NCI-H446 (cell line): ENCODE data around the gene ANKRD33B.

ENCODE experiments used
- DNase-seq, 2 experiments: peaks; one replicate each; lab custom pipeline; 2025; lab: John Stamatoyannopoulos, UW

ANKRD33B gene

DNA sequence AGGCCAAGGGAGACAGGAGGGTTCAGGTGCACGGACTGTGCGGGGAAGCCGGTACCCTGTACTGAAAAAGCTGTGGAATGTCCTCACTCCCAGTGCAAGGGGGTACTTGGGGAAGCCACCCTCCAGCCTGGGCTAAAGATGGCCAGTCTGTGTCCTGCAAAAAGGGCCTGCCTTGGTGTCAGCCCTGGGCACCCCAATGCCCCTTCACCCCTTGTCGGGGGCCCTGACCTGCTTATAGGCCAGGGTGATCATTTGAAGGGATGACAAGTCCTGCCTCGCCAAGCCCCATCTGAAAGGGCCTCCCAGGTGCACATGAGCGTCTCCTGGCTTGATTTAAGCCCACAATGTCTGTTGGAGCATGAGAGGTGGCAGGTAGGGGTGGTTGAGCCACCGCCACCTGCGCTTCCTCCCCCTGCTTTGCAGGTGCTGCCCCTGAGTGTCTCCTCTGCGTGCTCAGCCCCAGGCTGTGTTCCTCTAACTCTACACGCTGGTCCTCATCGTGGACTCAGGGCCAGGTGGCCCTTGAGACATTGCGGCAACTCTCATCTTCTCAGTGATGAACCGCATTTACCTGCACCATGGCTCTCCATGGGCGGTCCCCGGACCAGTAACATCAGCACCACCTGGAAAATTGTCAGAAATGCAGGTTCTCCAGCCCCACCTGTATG is 97.0 kb downstream of the ANKRD33B start:
- DNase-seq: no peak

DNA sequence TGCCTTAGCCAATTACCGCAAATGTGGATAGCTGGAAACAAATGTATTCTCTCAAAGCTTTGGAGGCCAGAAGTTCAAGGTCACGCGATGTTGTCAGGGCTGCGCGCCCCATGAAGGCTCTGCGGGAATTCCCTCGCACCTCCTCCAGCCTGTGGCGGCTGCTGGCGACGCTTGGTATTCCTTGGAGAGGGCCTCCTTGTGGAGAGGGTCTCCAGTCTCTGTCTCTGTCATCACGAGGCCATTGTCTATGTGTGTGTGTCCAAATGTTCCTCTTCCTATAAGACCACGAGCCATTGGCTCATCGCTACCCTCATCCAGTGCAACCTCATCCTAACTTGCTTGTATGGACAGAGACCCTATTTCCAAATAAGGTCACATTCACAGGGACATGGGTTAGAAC is 97.5 kb downstream of the ANKRD33B start:
- DNase-seq: no peak

GRCh38 chr5:10662083-10662482 is 98.2 kb downstream of the ANKRD33B start:
- no peak for DNase-seq

DNA sequence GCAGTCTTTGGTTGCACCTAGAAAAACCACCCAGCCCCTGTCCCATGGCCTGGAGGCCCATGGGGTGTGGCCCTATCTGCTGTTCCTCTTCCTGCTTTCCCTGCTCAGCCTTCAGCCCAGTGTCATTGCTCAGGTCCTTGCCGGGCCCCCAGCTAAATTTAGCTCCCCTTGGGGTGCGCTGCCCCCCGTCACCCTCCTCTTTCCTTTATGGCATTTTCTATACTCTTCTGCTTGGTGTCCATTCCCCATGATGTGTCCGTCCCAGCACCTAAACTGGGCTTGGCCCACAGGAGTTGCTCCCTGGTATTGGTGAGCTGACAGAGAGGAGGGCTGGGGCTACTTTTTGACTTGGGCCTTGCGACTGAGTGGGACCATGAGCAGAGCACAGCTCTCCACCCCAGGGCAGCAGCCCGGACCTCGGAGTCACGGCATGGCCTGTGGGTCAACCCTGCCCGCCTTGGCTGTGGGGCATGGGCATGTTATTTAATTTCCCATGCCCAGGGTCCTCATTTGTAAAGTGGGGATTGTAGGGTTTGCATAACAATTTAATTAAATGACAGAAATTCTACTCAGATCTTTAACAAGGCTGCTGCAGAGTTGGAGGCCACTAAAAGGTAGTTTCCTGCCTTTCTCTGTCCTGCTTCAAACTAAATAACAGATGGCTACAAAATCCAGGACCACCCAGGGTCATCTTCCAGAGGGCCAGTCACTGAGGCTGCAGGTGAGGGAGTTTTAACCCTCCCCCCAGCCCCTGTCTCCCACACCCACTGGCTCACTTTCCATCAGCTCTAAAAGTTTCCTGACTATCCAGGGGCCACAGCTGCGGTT is 99.0 kb downstream of the ANKRD33B start:
- DNase-seq: no peak

- DNase-seq: peak; percentile 95
Observed at GRCh38 chr5:10663489-10664179, 99.8 kb downstream of the ANKRD33B start.

- DNase-seq: peak; percentile 81 to 88
Observed at GRCh38 chr5:10664180-10664769, 100.4 kb downstream of the ANKRD33B start.

- no peak for DNase-seq
Observed at GRCh38 chr5:10665799-10666198, 101.9 kb downstream of the ANKRD33B start.

- no peak for DNase-seq
Observed at GRCh38 chr5:10666531-10667299, 102.8 kb downstream of the ANKRD33B start.

- DNase-seq: no peak
Observed at GRCh38 chr5:10667431-10668057, 103.7 kb downstream of the ANKRD33B start.

DNA sequence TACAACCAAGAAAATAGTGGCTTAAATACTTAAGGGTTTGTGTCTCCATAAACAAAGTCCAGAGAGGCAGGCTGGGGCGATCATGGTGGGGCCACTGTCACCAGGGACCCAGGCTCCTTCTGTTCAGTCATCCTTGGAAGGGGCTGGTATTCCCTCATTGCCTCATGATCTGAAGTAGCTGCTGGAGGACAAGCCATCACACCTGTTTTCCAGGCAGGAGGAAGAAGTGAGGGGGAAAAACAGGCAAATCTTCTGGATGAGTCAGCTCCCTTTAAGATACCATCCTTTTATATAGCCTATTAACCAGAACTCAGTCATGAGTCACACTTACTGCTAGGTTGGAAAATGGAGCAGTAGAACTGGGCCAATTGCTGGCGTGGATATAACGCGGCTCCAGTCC is 104.8 kb downstream of the ANKRD33B start:
- no peak for DNase-seq

DNA sequence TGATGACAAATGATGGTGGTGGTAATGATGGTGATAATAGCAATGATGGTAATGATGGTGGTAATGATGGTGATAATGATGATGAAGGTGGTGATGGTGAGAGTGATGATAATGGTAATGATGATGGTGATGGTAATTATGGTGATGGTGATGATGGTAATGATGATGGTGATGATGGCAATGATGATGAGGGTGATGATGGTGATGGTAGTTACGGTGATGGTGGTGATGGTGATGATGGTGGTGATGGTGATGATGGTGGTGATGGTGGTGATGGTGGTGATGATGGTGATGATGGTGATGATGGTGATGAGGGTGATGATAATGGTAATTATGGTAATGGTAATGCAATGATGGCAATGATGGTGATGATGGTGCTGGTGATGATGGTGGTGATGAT is 106.1 kb downstream of the ANKRD33B start:
- no peak for DNase-seq

DNA sequence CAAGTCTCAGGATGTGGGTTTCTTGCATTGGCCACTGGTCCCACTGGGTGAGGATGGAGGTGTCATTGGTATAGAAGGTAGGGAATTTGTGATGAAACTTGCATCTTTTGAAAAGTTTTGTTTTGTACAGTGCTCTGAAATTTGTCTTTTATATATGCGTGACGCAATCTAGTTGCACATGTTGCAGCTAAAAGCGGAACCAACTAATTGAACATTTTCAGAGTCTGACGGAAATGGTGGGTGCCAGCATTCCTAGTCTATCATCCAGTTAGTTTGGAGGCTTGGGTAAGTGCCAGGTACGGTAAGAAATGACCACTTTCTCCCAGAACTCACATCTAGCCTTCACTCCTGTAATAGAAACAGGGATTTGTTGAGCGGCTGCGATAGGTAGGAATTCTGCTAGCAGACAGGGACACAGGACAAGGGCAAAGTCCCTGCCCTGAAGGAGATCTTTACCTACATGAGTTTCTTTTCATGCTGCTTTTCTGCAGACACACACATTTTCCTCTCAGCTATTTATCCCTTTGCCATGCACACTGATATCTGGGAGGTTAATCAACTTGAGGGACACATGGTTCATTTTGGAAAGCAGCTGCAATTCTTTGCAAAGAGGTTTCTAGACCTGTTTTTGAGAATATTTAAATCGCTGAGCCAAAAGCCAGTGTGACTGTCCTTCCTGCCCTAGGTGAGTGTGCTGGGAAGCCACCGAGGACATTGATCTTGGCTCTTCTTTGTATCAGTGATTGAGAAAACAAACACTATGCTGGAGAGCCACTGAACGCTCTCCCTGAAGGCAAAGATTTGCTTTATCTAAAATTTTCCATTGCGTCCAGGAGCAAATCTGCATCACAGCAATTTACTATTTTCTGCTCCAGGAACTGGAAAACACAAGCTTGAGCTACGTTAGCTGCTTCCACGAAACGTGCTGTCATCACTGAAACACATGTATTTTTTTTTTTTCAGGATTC is 107.5 kb downstream of the ANKRD33B start:
- DNase-seq: no peak

GRCh38 chr5:10672146-10673016 is 108.5 kb downstream of the ANKRD33B start:
- DNase-seq: no peak

DNA sequence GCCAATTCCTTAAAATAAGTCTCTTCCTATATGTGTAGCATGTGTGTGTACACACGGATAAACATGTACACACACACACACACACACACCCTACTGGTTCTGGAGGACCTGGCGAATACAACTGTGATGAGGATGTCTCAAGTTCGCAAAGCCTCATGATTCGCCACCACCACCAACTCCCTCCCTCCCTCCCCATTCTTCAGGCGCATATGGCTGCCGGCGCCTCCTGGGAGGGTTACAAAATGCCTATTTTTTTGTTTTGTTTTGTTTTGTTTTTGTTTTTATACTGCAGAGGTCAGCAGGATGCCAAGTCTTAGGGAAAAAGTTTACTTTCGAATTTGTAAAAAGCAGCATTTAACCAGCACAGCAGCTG is 109.1 kb downstream of the ANKRD33B start:
- no peak for DNase-seq

- no peak for DNase-seq
Observed at GRCh38 chr5:10673407-10673806, 109.5 kb downstream of the ANKRD33B start.

DNA sequence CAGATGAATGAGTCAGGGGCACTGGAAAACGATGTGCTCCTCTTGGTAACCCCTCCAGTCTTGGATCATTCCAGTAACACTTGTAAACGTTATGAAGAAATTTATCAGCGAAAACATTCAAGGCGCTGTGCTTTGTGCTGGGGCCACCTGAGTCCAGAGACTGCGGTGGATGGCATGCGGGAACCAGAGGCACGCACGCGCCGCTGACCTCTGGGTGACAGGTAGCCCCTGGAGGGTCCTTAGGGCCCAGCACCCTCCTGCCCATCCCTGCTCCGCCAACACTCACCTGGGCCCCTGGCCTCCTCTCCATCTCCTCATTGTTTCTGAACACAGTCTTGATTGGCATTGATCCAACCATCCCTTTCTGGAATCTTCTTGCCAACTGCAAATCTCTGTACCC is 110.2 kb downstream of the ANKRD33B start:
- DNase-seq: no peak

- DNase-seq: no peak
Observed at GRCh38 chr5:10674582-10674981, 110.7 kb downstream of the ANKRD33B start.

- DNase-seq: no peak
Observed at GRCh38 chr5:10675177-10675700, 111.4 kb downstream of the ANKRD33B start.

GRCh38 chr5:10676224-10676623 is 112.4 kb downstream of the ANKRD33B start:
- DNase-seq: peak in 1 of 2 experiments; percentile 43
